Stimulated activated CD4-positive, alpha-beta T cell treated with anti-CD3 and anti-CD28 coated beads, TNF-alpha, amount 100 ng/mL, for 24 hours (primary cell): ENCODE measurements around the gene TEX48.

ENCODE experiments used
- DNase-seq, 3 experiments: peaks; one replicate each; pipeline ENCODE4 v3.0.0-alpha.2; 2020; ENCODE audit warnings: low read depth in 3 of 3

The TEX48 gene

DNA sequence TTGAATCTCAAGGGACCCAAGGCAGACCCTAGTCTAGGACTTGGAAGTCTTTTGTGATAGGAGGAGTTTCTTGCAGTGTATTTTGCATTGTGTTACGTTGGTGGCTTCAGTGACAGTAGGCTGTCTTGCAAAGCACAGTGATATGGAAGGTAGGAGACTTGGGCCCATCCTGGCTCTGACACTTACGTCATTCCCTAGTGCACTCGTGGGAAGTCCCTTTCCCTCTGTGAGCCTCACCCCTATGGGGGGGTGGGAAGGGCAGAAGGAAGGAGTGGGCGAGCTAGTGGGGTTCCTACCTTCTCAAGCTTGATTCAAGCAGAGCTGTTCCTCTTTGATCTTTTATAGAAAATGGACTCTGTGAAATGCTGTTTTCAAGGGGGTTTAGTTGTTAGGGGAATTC, 15.1 kb downstream of the TEX48 start:
- no peak for DNase-seq

DNA sequence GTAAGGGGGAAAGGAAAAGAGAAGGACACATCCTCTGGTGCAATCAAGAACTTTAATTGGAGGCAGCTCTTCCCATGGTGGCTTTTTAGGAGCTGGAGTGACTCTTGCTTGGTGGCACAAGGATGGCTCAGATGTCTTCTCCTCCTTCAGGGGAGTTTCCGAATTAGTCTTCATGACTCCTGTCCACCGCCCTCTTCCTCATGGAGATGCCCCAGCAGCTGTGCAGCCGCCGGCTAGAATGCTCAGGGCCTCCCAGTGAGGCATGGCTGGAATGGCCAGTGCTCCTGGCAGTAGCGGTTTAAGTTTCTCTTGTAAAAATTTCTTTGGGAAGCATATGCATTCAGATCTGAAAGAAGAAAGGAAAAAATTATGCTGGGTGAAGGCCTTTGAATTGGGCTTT, 15.6 kb downstream of the TEX48 start:
- DNase-seq = no peak

DNA sequence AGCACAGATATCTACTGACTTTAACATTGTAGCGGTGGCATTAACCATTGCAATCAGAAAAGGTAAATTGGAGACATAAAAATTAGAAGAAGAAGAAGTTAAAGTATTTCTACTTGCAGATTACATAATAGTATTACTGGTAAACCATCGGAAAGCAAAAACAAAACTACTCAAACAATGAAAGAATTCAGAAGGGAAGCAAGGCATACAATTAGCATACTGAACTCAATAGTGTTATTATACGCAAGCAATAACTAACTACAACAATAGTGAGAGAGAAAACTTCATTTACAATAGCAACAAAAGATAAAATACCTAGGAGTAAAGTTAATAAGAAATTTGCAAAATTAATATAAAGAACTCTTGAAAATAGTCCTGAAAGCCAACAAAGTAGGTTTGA, 17.8 kb downstream of the TEX48 start:
- DNase-seq = no peak

DNA sequence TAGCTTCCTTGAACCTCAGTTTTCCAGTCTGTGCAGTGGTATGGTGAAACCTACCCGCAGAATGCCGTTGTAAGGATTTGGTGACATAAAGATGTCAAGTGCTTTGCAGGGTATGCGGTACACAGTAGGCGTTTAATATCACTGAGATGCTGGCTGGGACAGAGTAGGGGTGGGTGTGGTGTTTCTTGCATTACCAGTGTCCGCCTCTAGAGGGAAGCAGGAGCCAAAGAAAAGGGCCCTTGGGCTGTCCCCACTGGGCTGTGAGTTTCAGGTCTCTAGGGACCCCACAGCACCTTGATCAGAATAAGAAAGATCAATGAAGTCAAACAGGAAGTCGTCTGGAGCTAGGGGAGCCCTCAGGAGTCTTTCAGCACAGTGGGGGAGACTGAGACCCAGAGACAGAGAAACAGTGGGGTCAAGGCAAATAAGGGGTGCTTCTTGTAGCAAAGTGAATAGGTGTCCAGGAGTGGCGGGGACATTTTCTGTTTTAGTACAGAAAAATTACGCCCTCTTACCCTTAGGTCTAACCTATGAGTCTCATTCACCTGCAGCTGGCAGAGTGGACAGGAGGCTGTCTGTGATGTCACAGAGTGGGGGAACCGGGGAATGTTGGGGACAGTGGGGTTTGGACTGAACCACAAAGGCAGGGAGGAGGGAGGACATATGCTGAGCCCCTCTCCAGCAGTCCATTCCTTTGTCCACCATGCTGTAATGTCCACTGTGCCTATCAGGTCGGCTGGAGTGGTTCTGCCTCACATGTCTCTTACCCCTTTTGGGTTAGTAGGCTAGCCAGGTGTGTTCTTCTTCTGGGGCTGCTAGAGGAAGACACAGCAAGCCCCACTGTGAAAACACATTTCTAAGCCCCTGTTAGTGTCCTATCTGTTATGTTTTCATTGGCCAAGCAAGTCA, 19.7 kb downstream of the TEX48 start:
- peak; percentile 36 to 57 (median 48) for DNase-seq

DNA sequence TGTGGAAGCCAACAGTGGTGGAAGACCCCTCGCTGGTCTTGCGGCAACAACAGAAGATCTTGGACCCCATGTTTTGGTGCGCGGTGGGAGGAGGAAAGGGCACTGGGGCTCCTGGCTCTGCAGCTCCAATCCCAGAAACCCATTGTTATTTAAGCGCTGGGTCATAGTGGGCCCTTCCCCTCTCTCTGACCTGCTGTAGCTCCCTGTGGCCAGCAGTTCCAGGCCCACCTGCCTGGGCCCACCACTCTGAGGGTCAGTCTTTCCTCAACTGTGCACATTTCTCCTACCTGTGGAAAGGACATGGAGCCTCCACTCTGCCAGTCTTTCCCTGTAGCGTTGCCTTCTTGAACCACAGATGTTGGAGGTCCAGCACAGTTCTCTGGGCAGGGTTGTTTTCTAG, 24.3 kb downstream of the TEX48 start, which contains the start of gene TEX53:
Gene TEX53 (minus strand): TSS at position 101 of the 400 bp plus-strand sequence. CDS start 31 bp downstream, at position 70.
- no peak for DNase-seq

DNA sequence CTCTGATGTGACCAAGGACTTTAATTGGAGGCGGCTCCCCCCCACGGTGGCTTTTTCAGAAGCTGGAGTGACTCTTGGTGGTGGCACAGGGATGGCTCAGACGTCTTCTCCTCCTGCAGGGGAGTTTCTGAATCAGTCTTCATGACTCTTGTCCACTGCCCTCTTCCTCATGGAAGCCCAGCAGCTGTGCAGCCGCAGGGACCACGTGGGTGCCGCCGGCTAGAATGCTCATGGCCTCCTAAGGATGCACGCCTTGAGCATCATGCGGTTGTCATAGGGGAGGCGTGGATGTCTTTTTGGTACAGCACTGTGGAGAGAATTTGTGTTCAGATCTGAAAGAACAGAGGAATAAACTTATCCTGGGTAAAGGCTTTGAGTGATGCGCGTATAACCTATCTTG, 25.7 kb downstream of the TEX48 start:
- DNase-seq = no peak

DNA sequence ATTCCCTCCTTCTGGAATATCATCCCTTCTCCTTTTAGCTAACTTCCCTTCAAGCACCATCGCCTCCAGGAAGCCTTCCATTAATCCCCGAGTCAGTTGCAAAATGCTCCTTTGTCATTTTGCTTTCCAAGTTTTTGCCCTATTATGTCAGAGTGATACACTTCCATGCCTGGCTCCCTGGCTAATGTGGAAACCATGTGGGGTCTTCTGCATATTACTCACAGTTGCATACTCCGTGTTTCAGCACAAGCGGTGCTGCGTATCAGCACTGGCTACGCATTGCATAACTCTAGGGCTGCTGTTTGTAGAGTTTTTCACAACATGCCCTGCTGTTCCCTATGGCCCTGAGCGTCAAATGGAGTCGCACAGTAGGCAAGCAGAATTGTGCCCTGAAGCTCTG, 26.3 kb downstream of the TEX48 start:
- DNase-seq = no peak

DNA sequence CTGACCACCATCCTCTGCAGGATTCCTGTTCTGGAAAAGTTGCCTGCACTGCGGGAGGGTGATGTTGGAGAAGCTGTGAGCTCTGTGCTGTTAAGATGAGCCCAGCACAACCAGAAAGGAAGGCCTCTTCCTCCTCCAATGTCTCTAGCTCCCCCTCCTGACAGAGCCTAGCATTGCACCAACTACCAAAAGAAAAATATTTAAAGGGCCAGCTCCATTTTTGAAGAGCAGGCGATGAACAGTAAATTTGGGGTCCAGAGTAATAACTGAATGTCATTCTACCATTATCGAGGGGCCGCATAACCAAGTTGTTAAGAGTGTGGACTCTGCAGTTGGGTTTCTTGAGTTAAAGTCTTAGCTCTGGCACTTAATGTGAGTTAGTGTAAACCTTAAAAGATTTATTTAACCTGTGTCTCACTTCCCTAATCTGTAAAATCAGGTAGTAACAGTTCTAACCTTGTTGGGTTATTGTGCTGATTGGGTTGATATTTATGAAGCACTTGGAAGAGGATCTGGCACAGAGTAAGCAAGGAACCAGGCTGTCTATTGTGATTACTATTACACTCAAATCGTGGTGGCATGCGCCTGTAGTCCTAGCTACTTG, 28.3 kb downstream of the TEX48 start:
- DNase-seq = peak; percentile 51 to 76 (median 72)

DNA sequence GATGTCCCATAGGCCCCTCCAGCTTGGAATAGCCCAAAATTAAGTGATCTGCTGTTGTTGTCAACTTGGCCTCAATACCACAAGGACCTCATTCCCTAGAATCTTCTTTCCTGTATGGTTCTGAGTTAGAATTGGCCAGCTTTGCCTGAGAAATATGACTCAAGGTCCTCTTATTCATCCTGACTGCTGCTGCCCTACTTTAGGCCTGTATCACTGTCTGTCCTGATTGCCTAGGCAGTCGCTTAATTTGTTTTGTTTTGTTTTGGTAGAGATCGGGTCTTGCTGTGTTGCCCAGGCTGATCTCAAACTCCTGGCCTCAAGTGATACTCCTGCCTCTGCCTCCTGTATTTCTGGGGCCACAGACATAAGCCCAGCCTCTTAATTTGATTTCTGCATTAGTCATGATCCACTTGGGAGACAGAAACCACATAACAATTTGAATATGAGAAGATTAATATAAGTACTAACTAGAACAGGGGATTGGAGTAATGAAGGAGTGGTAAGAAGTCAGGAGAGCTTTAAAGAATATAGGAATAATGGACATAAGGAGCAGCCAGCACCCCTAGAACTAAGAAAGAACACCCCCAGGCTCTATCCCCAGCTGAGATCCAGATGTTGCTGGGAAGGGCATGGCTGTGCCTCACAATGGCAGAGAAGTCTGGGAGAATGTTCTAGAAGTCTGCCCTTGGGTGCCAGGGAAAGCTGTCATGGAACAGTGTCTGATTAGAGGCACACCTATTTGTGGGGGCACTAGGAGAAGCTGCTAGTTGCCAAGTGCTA, 29.0 kb downstream of the TEX48 start:
- no peak for DNase-seq

DNA sequence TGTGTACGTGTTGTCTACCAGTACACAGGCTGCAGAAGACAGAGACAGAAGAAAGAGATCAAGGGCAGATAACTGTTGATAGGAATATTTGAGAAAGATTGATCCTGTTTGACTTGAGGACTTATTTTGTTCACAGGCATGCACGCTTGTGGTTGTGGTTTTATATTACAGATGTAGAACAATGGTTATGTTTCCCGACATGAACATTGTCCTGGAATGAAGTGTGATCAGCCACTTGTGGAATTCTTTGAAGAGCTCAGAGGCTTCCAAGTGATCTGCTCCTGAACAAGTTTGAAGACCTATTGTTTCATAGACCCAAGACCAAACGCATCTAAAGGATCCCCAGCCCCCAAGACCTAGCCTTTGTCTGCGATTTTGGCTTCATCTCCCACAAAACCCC, 38.1 kb downstream of the TEX48 start:
- DNase-seq = no peak

DNA sequence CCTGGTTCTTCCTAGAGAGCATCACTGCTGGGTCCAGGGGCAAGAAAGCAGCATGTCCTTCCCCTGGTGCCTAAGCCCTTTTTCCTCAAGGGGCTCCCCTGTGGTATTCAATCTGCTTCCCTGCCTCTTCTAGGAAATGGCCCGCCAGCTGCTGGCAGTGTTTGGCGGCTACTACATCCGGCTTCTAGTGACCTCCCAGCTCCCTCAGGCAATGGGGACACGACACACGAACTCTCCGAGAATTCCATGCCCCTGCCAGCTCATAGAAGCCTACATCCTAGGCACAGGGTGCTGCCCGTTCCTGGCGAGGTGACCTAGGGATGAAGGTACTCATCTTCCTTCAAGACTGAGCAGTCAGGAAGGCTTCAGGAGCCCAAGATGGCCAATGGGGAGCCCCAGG, 39.0 kb downstream of the TEX48 start:
- no peak for DNase-seq

DNA sequence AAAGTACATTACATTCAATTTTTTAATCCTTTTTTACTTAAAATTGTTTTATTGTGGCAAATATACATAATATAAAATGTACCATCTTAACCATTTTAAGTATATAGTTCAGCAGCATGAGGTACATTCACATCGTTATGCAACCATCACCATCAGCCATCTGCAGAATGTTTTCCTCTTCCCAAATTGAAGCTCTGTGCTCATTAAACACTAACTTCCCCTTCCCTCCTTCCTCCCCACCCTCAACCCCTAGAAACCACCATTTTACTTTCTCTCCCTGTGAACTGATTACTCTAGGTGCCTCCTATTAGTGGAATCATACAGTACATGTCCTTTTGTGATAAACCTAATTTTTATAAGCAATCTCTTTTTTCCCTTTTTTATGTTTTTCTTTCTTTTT, 40.0 kb downstream of the TEX48 start:
- DNase-seq = no peak

DNA sequence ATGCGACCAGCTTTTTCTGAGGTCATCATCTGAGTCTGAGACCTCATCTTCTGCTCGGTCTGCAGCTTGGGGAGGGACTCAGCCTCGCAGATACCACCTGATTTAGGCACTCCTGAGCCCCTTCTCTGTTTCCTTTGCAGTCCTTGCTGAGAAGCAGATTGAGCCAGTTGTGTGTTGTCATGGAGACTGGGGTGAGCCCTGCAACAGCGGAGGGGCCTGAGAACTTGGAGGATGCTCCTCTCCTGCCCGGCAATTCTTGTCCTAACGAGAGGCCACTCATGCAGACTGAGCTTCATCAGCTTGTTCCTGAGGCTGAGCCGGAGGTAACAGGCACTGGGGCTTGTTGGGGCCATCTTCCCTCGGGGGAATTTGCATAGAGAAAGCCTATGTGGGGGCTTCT, 43.6 kb downstream of the TEX48 start:
- DNase-seq = no peak

DNA sequence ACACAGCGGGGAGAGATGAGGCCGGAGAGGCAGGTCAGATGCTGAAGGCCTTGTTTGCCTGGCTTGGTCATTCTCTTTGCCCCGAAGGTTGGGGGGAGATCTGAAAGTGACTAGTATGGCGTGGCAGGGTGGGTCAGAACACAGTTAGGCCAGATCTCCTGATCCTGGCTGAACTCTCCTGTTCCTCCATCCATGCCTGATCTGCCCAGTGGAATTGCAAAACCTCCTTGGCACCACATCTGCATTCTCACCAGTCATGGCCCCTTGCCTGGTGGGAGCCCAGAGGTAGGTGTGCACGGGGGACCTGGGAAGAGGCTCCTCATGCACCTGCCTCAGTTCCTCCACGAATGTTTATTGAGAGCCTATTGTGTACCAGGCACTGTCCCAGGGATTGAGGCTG, 47.6 kb downstream of the TEX48 start:
- DNase-seq = no peak

DNA sequence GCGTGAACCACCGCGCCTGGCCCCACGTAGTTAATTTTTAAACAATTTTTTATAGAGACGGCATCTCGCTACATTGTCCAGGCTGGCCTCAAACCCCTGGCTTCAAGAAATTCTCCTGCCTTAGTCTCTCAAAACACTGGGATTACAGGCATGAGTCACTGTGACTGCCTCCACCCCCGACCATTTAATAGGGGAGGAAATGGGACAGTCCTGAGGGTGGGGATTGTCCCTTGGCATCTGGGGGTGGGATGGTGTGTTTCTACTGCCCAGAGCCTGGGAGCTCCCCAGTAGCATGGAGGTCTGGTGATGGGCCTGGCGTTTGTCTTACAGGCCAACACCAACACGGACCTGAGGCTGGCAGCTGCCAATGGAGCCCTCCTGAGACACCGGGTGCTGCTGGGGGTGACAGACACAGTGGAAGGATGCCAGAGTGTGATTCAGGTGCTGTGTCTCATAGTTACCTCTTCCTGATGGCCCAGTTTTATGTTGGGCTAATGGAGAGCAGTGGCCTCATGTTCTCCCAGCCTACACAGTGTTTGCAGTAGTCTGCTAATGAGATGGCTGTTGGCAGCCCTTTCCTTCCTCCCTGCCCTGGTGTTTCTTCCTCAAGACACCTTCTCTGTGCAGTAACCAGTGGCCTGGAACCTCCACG, 48.4 kb downstream of the TEX48 start:
- no peak for DNase-seq

DNA sequence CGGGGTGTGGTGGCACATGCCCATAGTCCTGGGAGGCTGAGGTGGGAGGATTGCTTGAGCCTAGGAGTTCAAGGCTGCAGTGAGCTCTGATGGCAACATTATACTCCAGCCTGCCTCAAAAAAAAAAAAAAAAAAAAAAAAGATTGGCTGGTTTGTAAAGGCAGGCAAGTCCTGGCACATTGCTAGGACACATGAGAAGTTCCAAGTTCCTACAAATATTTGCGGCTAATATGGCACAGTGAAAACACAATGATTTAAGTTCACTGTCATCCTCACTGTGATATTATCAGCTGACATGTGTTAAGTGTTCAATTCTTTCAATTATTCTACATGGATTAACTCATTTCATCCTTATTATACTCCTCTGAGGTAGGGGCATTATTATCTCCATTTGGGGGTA, 50.8 kb downstream of the TEX48 start:
- no peak for DNase-seq

DNA sequence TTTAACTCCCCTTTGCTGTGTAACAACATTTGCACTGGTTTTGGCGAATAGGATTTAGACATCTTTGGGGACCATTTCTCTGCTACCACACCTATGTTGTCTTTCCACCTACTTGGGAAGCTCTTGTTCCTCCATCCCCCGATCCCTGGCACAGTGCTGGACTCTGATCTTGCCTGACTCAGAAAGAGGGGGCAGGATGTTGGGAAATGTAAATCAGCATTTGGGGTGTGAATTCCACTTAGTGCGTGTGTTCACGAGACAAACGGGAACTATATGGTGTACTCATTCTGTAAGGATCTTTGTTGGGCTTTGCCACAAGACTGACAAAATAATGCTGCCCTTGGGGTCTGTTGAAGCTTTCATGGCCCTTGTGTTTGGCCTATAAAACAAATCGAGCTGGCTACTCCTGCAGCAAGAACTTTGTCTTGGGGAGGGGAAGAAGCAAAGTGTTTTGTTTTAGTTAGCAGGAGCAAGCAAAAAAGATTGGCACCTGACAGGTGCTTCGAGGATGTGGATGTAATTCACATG, 52.4 kb downstream of the TEX48 start:
- no peak for DNase-seq

DNA sequence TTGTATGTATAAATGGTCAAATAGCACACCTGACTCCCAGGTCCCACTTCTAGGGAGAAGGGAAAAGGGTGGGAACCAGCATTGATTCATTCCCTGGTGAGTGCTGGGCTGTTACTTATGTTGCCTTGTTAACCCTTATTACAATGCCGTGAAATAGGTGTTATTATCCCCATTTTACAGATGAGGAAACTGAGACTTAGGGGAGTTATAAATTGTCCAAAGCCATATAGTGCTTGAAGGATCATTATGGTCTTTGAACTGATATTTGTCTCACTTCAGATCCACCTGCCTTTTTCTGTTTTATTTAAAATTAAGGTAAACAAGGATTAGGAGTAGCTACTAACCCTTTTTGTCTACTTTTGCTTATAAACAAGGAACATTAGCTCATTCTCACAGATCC, 54.4 kb downstream of the TEX48 start:
- DNase-seq = no peak

DNA sequence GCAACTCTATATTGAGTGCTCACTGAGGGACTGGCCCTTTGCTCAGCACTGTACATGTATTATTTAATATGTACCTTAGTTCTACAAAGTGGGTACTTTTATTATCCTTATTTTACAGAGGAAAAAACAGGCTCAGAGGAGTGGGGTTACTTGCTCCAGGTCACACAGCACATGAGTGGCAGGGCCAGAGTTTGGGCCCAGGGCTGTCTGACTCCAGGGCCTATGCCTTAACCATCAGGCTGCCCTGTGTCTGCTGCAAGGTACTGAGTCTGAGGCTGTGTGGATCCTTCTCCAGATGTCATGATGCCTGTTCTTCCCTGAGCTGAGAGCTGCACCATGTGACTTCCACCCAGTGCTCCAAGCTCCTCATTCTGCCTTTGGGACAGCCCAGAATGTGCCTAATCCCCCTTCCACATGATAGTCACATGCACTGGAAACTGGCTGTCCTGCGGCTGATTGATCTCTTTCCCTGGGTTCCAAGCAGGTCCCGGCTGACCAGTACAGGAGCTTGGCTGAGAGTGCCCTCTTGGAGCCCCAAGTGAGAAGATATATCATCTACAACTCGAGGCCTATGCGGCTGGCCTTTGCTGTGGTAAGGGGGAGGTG, 55.5 kb downstream of the TEX48 start:
- no peak for DNase-seq

DNA sequence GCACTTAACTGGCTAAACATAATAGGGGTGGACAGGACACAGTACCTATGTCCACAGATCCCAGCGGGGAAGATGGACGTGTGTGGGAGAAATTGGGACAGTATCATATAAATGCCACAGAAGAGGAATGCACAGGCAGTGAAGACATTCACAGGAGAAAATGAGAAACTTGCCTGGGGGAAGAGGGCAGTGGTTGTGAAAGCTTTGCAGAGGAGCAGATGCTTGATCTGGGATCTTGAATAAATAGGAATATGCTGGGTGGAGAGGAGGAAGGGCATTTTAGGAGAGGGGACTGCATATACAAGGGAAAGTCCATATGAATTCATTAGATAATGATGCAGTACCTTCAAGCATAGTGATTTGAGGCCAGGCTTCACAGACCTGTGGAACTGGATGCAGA, 57.3 kb downstream of the TEX48 start:
- no peak for DNase-seq

DNA sequence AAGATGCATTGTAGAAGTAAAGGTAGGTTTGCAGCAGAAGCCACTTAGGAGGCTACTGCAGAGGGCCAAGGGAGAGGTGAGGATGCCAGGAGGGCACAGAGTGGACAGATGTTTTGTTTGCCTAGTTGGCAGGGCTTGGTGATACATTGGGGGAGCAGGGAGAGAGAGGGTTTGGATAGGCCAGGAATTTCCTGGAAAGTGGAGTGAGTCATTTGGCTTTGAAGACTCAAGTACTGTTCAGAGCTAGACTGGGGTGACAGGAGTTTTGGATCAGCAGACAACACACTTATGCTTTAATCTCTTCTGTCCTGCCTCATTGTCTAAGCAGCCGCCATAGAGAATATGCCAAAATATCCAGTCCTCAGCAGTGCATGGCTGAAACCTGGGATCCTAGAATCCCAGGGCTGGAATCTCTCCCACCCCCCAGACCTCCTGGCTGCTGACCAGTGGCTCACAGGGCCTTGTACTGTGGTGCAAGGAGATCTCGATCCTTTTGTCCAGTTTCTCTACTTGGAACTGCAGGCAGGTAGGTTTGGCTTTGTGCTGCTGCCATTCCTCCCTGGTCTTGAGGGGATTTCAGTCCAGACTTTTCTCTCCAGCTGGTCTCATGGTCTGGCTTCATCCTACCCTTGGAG, 59.9 kb downstream of the TEX48 start:
- no peak for DNase-seq
